H1 (cell line): ENCODE results near the gene GOLGA2. TPM values are rescaled to one million over a fixed set of nuclear protein-coding genes. Genes with fewer than 3 reads are reported as not detected.

Experiments used
- CTCF ChIA-PET: fragments of 300-600 bp; sonication (Branson Sonifier 250); formaldehyde crosslinking; loops from one replicate; lab custom pipeline; 2021; ENCODE audit not compliant: partially characterized antibody; lab: Charles Lee
- POLR2A ChIA-PET: fragments of 300-600 bp; sonication (Branson Sonifier 250); formaldehyde crosslinking; loops from one replicate; lab custom pipeline; 2021; ENCODE audit warnings: inconsistent platforms; ENCODE audit not compliant: partially characterized antibody; lab: Charles Lee
- DNase-seq, 2 experiments: peaks; one replicate each; pipeline versions ENCODE4 v3.0.0 to v3.0.0-alpha.2; 2010 to 2022; ENCODE audit warnings: low spot score in 2 of 2, low read depth in 1 of 2, mixed read lengths in 1 of 2
- FAIRE-seq: peaks from 2 replicates; lab custom pipeline; 2011; peaks lifted over from hg19 to GRCh38; lab: Jason Lieb, UNC
- H2AFZ ChIP-seq: 2 replicates; pipeline ENCODE4 v1.8.1; 2012; ENCODE audit warnings: low read length, inconsistent platforms
- H2AK5ac ChIP-seq: 2 replicates; pipeline ENCODE4 v1.6.1; 2013; ENCODE audit warnings: low read depth, low read length
- H2BK120ac ChIP-seq: replicated peaks from 2 replicates; pipeline ENCODE3; 2013; ENCODE audit warnings: low read depth, low read length, inconsistent platforms
- H2BK12ac ChIP-seq: 2 replicates; pipeline ENCODE4 v1.6.1; 2013; ENCODE audit warnings: low read depth, low read length
- H2BK15ac ChIP-seq: 2 replicates; pipeline ENCODE4 v1.6.1; 2013; ENCODE audit warnings: low read length
- H2BK20ac ChIP-seq: 2 replicates; pipeline ENCODE4 v1.6.1; 2013; ENCODE audit warnings: low read length
- H2BK5ac ChIP-seq: 2 replicates; pipeline ENCODE4 v1.6.1; 2013; ENCODE audit warnings: low read depth, low read length
- H3K14ac ChIP-seq: 2 replicates; pipeline ENCODE4 v1.6.1; 2013; ENCODE audit warnings: inconsistent platforms; ENCODE audit not compliant: insufficient read length
- H3K18ac ChIP-seq: 2 replicates; pipeline ENCODE4 v1.6.1; 2013; ENCODE audit warnings: low read length; ENCODE audit errors: extremely low read depth
- H3K23ac ChIP-seq: 2 replicates; pipeline ENCODE4 v1.6.1; 2013; ENCODE audit warnings: inconsistent platforms; ENCODE audit not compliant: insufficient read length
- H3K23me2 ChIP-seq: 2 replicates; pipeline ENCODE4 v1.6.1; 2013; ENCODE audit warnings: low read depth, low read length
- H3K27ac ChIP-seq: 2 replicates; pipeline ENCODE4 v1.6.1; 2011; ENCODE audit warnings: low read depth, low read length, inconsistent platforms
- H3K27me3 ChIP-seq, 4 experiments: replicated peaks in 1 of 4; 1 replicate in 1 of 4; 2 replicates in 3 of 4; pipeline versions ENCODE4 v1.6.1 to v1.8.1; 2011 to 2013; ENCODE audit warnings: low read length in 3 of 4, mild to moderate bottlenecking in 3 of 4, inconsistent platforms in 2 of 4, mixed read lengths in 2 of 4, moderate library complexity in 1 of 4; ENCODE audit not compliant: control insufficient read depth in 3 of 4, insufficient read depth in 3 of 4; ENCODE audit errors: extremely low read depth in 1 of 4
- H3K36me3 ChIP-seq, 4 experiments: 2 replicates each; pipeline versions ENCODE4 v1.6.1 to v1.8.1; 2011 to 2013; ENCODE audit warnings: mild to moderate bottlenecking in 4 of 4, low read length in 3 of 4, moderate library complexity in 2 of 4, control low read depth in 1 of 4, inconsistent platforms in 1 of 4; ENCODE audit not compliant: insufficient read depth in 4 of 4, control insufficient read depth in 2 of 4
- H3K4ac ChIP-seq: replicated peaks from 2 replicates; pipeline ENCODE3; 2013; ENCODE audit warnings: low read length, low read depth, mixed read lengths, inconsistent platforms; ENCODE audit not compliant: insufficient read length
- H3K4me1 ChIP-seq, 4 experiments: replicated peaks in 1 of 4; 1 replicate in 1 of 4; 2 replicates in 3 of 4; pipeline versions ENCODE4 v1.6.1 to v1.8.1; 2011 to 2013; ENCODE audit warnings: low read length in 3 of 4, inconsistent platforms in 2 of 4, mixed read lengths in 1 of 4; ENCODE audit not compliant: insufficient read depth in 4 of 4, control insufficient read depth in 3 of 4
- H3K4me2 ChIP-seq, 2 experiments: 2 replicates each; pipeline versions ENCODE4 v1.6.1 to v1.8.1; 2011 to 2013; ENCODE audit warnings: low read depth in 2 of 2, low read length in 2 of 2, control low read depth in 1 of 2, inconsistent platforms in 1 of 2, mild to moderate bottlenecking in 1 of 2; ENCODE audit not compliant: insufficient read depth in 1 of 2
- H3K4me3 ChIP-seq, 4 experiments: fragments of 200-600, 300-600 bp in 1 of 4; sonication (generic), shearing (Covaris generic), sonication (Bioruptor Twin) in 1 of 4; 2 replicates each; pipeline versions ENCODE4 v1.5.1 to v1.8.1; 2011 to 2016; ENCODE audit warnings: low read length in 4 of 4, low read depth in 3 of 4, control low read depth in 2 of 4, inconsistent platforms in 2 of 4, mild to moderate bottlenecking in 2 of 4, mixed read lengths in 1 of 4, moderate library complexity in 1 of 4; ENCODE audit not compliant: insufficient read depth in 2 of 4; ENCODE audit errors: extremely low read depth in 1 of 4
- H3K56ac ChIP-seq: replicated peaks from 2 replicates; pipeline ENCODE3; 2013; ENCODE audit warnings: low read depth, mild to moderate bottlenecking, mixed read lengths, low read length, inconsistent platforms; ENCODE audit not compliant: insufficient read length
- H3K79me1 ChIP-seq: 2 replicates; pipeline ENCODE4 v1.6.1; 2013; ENCODE audit warnings: low read depth, low read length, control low read depth
- H3K79me2 ChIP-seq, 2 experiments: 2 replicates each; pipeline versions ENCODE4 v1.6.1 to v1.8.1; 2012 to 2013; ENCODE audit warnings: low read length in 2 of 2, mild to moderate bottlenecking in 2 of 2, inconsistent platforms in 1 of 2; ENCODE audit not compliant: insufficient read depth in 2 of 2, control insufficient read depth in 1 of 2
- H3K9ac ChIP-seq, 4 experiments: replicated peaks in 1 of 4; 1 replicate in 1 of 4; 2 replicates in 3 of 4; pipeline versions ENCODE4 v1.6.1 to v1.8.1; 2011 to 2013; ENCODE audit warnings: low read depth in 3 of 4, low read length in 3 of 4, control low read depth in 2 of 4, mild to moderate bottlenecking in 2 of 4, moderate library complexity in 2 of 4, inconsistent platforms in 1 of 4; ENCODE audit errors: extremely low read depth in 1 of 4
- H3K9me3 ChIP-seq, 2 experiments: 2 replicates each; pipeline versions ENCODE4 v1.6.1 to v1.8.1; 2012 to 2013; ENCODE audit warnings: mild to moderate bottlenecking in 2 of 2, moderate library complexity in 2 of 2, control low read depth in 1 of 2, inconsistent platforms in 1 of 2, low read depth in 1 of 2, low read length in 1 of 2, mixed read lengths in 1 of 2; ENCODE audit not compliant: insufficient read depth in 2 of 2
- H4K20me1 ChIP-seq, 2 experiments: replicated peaks in 1 of 2; 2 replicates each; pipeline versions ENCODE3 to v1.8.1; 2011 to 2013; ENCODE audit warnings: inconsistent platforms in 2 of 2, low read length in 2 of 2, mild to moderate bottlenecking in 1 of 2; ENCODE audit not compliant: insufficient read depth in 2 of 2, control insufficient read depth in 1 of 2
- H4K5ac ChIP-seq: 2 replicates; pipeline ENCODE4 v1.6.1; 2013; ENCODE audit warnings: low read length, low read depth, mixed read lengths, inconsistent platforms; ENCODE audit not compliant: insufficient read length
- H4K8ac ChIP-seq: 2 replicates; pipeline ENCODE4 v1.8.0; 2013; ENCODE audit warnings: mild to moderate bottlenecking, moderate library complexity, low read length, inconsistent platforms; ENCODE audit not compliant: insufficient read depth; ENCODE audit errors: extremely low read depth
- H4K91ac ChIP-seq: replicated peaks from 2 replicates; pipeline ENCODE3; 2013; ENCODE audit warnings: low read length, mixed read lengths, inconsistent platforms; ENCODE audit not compliant: insufficient read length
- KDM5A ChIP-seq: fragments of 200-600 bp; IDR thresholded peaks from 2 replicates; pipeline ENCODE4 v1.7.1; 2012; ENCODE audit warnings: mild to moderate bottlenecking, low read length, inconsistent platforms, mixed read lengths
- WGBS, 2 experiments: shearing (Covaris generic) in 1 of 2; methylation state at CpG; one replicate each; pipeline versions ENCODE4 v1.1.6 to v1.1.7; 2013 to 2015; ENCODE audit warnings: low lambda C conversion rate in 2 of 2, mixed read lengths in 2 of 2, inconsistent platforms in 1 of 2, low coverage in 1 of 2, missing lambda C conversion rate in 1 of 2; ENCODE audit not compliant: insufficient replicate concordance in 2 of 2, insufficient coverage in 1 of 2, insufficient read length in 1 of 2; ENCODE audit errors: extremely low coverage in 1 of 2, missing lambda C conversion rate in 1 of 2; 5-methylcytosine and 5-hydroxymethylcytosine counted together
- polyA plus RNA-seq, 7 experiments: library from polyadenylated mRNA; depleted of rRNA in 3 of 7; stranded (reverse) in 5 of 7; unstranded in 2 of 7; fragments of >200 nt in 5 of 7; fragments of 200-250 nt in 2 of 7; gene quantifications; 1 replicate in 5 of 7; 2 replicates in 1 of 7; 4 replicates in 1 of 7; pipeline versions ENCODE4 v1.2.1 to v1.2.3, GENCODE V29; 2011 to 2013; ENCODE audit warnings: missing spikeins in 2 of 7, mixed read lengths in 2 of 7
- total RNA-seq: library from RNA; stranded (reverse); fragmentation: NEBNext Ultra II Directional; extraction: Animal tissue kit (Norgen Biotek cat#: 25700); gene quantifications from 2 replicates; pipeline ENCODE4 v1.2.1, GENCODE V29; 2021

Gene GOLGA2
- total and polyA plus RNA-seq, 2 of the 8 experiments (the other 6 are each of a cell fraction or from before 2014, with no cell fraction given), result 13.1 to 43.6 TPM

- Histone ChIP-seq H3K4me1 (peaks cover 0 to 4% (median 0%) of the 10 kb centered on the region in 4 experiments; a peak in 2 of 7 replicates), H3K79me1 (no peaks in the 10 kb centered on the region), H2BK5ac (no peak overlapping the region), H3K4me3 (no peak overlapping the region), H3K27ac (no peak overlapping the region), H3K18ac (no peak overlapping the region), H3K14ac (no peak overlapping the region), H3K23me2 (peaks cover 5% of the 10 kb centered on the region), H4K5ac (no peak overlapping the region), H3K23ac (no peak overlapping the region), H2BK20ac (no peak overlapping the region), H4K91ac (no peak overlapping the region), H3K9me3 (no peaks in the 10 kb centered on the region), H4K20me1 (peaks cover 0 to 2% of the 10 kb centered on the region in 2 experiments), H3K27me3 (peaks cover 0 to 3% (median 0%) of the 10 kb centered on the region in 4 experiments; a peak in 1 of 7 replicates), H3K56ac (no peak overlapping the region), H3K36me3 (peaks cover 0 to 21% (median 9%) of the 10 kb centered on the region in 4 experiments; a peak in 6 of 8 replicates), H2AFZ (no peak overlapping the region), H3K79me2 (peaks cover 0 to 8% of the 10 kb centered on the region in 2 experiments; a peak in 1 of 4 replicates), H2BK120ac (no peak overlapping the region), H4K8ac (no peak overlapping the region), H2BK15ac (no peak overlapping the region), H3K9ac (no peak overlapping the region), H3K4ac (no peak overlapping the region), H3K4me2 (no peak overlapping the region), H2BK12ac (no peak overlapping the region), H2AK5ac (no peak overlapping the region)
- POLR2A ChIA-PET, result no interaction called here
- CTCF ChIA-PET, result interaction anchor here (0.6 kb wide), 1 partner anchor 239 kb away, joined by 3 read pairs; no protein-coding TSS in a partner anchor
- 85% methylated on average over 5 of the region's 5 CpGs; no CpG with 5 or more reads in 1 of the 2 experiments for WGBS, 2 experiments
- DNase-seq (no peak), FAIRE-seq (no peak)
- TF ChIP-seq KDM5A, result no peak
These were observed 4.3 kb downstream of the GOLGA2 start for GRCh38 chr9:128271512-128271911.
